CD4-positive, alpha-beta memory T cell (primary cell): ENCODE results near the gene TSPYL1. TPM values are rescaled to one million over a fixed set of nuclear protein-coding genes. Genes with fewer than 3 reads are reported as not detected.

ENCODE experiments used
- CTCF ChIA-PET: fragments of 350-600 bp; sonication (Branson Sonifier 250); formaldehyde crosslinking; loops from one replicate; lab custom pipeline; 2021; ENCODE audit warnings: inconsistent platforms; ENCODE audit not compliant: partially characterized antibody; lab: Charles Lee
- POLR2A ChIA-PET: fragments of 350-600 bp; sonication (Branson Sonifier 250); formaldehyde crosslinking; loops from one replicate; lab custom pipeline; 2021; ENCODE audit not compliant: partially characterized antibody; lab: Charles Lee
- DNase-seq, 5 donors: peaks; one replicate each; pipeline versions ENCODE4 v3.0.0 to v3.0.0-alpha.2; 2020 to 2022; ENCODE audit warnings: mixed read lengths in 1 of 5
- H3K27ac ChIP-seq: one replicate; pipeline ENCODE4 v1.7.0; 2013; ENCODE audit warnings: low read depth, low read length
- H3K27me3 ChIP-seq: 2 replicates; pipeline ENCODE4 v1.7.0; 2013; ENCODE audit warnings: mild to moderate bottlenecking, low read length, moderate library complexity; ENCODE audit not compliant: insufficient read depth
- H3K36me3 ChIP-seq: 2 replicates; pipeline ENCODE4 v1.7.0; 2013; ENCODE audit warnings: mild to moderate bottlenecking, low read length, moderate library complexity; ENCODE audit not compliant: insufficient read depth
- H3K4me1 ChIP-seq: 2 replicates; pipeline ENCODE4 v1.7.0; 2013; ENCODE audit warnings: mild to moderate bottlenecking, low read length, moderate library complexity; ENCODE audit not compliant: insufficient read depth
- H3K4me3 ChIP-seq, 2 donors: one replicate each; pipeline ENCODE4 v1.7.0; 2013; ENCODE audit warnings: low read length in 2 of 2, mild to moderate bottlenecking in 1 of 2
- H3K9me3 ChIP-seq, 2 donors: one replicate each; pipeline ENCODE4 v1.7.0; 2013; ENCODE audit warnings: low read length in 2 of 2, control low read depth in 1 of 2; ENCODE audit not compliant: control insufficient read depth in 1 of 2
- H3K27ac Mint-ChIP-seq, 7 donors: one replicate each; pipeline ENCODE4 v1.8.0; 2020 to 2021; ENCODE audit warnings: mixed read lengths in 7 of 7, mild to moderate bottlenecking in 6 of 7, inconsistent platforms in 3 of 7, moderate library complexity in 3 of 7
- H3K27me3 Mint-ChIP-seq, 2 donors: one replicate each; pipeline ENCODE4 v1.8.0; 2020 to 2021; ENCODE audit warnings: mixed read lengths in 2 of 2
- H3K36me3 Mint-ChIP-seq, 2 donors: one replicate each; pipeline ENCODE4 v1.8.0; 2020 to 2021; ENCODE audit warnings: mixed read lengths in 2 of 2, inconsistent platforms in 1 of 2, mild to moderate bottlenecking in 1 of 2
- H3K4me1 Mint-ChIP-seq, 4 donors: one replicate each; pipeline ENCODE4 v1.8.0; 2020 to 2021; ENCODE audit warnings: mixed read lengths in 4 of 4, mild to moderate bottlenecking in 1 of 4
- H3K4me3 Mint-ChIP-seq, 8 donors: one replicate each; pipeline ENCODE4 v1.8.0; 2020 to 2021; ENCODE audit warnings: mixed read lengths in 8 of 8, mild to moderate bottlenecking in 7 of 8, moderate library complexity in 6 of 8, inconsistent platforms in 3 of 8
- H3K9me3 Mint-ChIP-seq, 8 donors: one replicate each; pipeline ENCODE4 v1.8.0; 2020 to 2021; ENCODE audit warnings: mixed read lengths in 8 of 8, mild to moderate bottlenecking in 5 of 8, inconsistent platforms in 3 of 8, moderate library complexity in 1 of 8
- intact Hi-C: fragments of 100-400 bp; cut with micrococcal nuclease; formaldehyde crosslinking; loops from one replicate; pipeline ENCODE4 v1.15.1; 2023
- polyA plus RNA-seq, 2 donors: library from polyadenylated mRNA; unstranded; fragments of 300-500 nt; fragmentation: Illumina TruSeq; gene quantifications; one replicate each; pipeline ENCODE4 v1.2.3, GENCODE V29; 2021
- total RNA-seq, 2 experiments: library from RNA; stranded (reverse); gene quantifications; one replicate each; pipeline ENCODE4 v1.2.3, GENCODE V29; 2021

Gene TSPYL1
- total and polyA plus RNA-seq, 4 experiments from 2014 or later = 41.8 to 109 (median 84.4) TPM

DNA sequence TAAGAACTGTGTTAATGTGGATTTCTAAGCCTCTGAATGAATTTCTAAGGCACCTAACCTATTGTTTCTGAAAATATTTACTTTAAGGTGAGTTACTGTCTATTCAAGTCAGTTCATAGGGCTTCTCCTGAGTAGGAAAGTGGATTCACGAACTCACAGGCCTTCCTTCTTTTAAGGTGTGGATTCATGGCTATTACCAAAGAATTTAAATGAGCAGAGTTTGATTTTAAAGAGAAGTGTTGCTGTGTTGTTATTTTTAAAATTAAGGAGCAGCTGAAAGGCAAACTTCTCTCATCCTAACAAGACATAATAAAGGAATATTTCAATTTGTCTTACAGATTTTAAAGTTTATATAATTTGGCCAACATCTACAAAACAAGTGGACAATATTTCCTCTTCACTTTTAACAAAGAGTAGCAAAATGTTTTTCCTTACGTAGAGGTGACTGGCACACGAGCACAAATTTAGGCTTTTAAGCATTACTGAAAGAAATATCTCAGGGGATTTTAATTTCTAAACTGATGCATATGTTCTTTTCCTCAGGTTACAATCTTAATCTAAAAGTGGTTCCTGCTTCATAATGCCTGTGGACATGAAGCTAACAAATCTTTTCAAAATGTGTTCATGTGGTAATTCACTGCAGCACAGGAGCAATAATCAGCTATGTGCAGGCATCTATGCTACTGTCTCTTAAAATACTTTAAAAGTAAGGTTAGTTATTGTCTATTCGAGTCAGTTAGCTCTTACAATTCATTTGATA lies 25.3 kb downstream of the TSPYL1 start:
- peak overlapping the region; percentile 31 to 96 for H3K4me3 ChIP-seq
- Mint-ChIP-seq H3K9me3 (no peaks in the 10 kb centered on the region), H3K36me3 (peaks cover 2 to 8% of the 10 kb centered on the region in 2 donors), H3K4me1 (peaks cover 0 to 28% (median 13%) of the 10 kb centered on the region in 4 donors), H3K27ac (no peak overlapping the region), H3K4me3 (no peak overlapping the region), H3K27me3 (no peaks in the 10 kb centered on the region)
- intact Hi-C loops = loop anchor here (1.0 to 10.0 kb wide), 3 partner anchors 25 to 317 kb away; partner anchors contain the start of genes NT5DC1, RWDD1 and TSPYL1
- H3K9me3 ChIP-seq = no peaks in the 10 kb centered on the region
- DNase-seq = no peak
- H3K27ac ChIP-seq = peak overlapping the region; percentile 97
- ChIA-PET CTCF (interaction anchor here (1.0 to 5.3 kb wide), 6 partner anchors 15 to 318 kb away, joined by 3 to 28 read pairs (median 5); no protein-coding TSS in a partner anchor), POLR2A (interaction anchor here (0.7 to 4.6 kb wide), 11 partner anchors 13 to 317 kb away, joined by 3 to 79 read pairs (median 5); partner anchors contain the start of genes NT5DC1, RWDD1 and TSPYL1)
- no peaks in the 10 kb centered on the region for H3K27me3 ChIP-seq
- no peaks in the 10 kb centered on the region for H3K36me3 ChIP-seq
- peaks cover 45% of the 10 kb centered on the region for H3K4me1 ChIP-seq

DNA sequence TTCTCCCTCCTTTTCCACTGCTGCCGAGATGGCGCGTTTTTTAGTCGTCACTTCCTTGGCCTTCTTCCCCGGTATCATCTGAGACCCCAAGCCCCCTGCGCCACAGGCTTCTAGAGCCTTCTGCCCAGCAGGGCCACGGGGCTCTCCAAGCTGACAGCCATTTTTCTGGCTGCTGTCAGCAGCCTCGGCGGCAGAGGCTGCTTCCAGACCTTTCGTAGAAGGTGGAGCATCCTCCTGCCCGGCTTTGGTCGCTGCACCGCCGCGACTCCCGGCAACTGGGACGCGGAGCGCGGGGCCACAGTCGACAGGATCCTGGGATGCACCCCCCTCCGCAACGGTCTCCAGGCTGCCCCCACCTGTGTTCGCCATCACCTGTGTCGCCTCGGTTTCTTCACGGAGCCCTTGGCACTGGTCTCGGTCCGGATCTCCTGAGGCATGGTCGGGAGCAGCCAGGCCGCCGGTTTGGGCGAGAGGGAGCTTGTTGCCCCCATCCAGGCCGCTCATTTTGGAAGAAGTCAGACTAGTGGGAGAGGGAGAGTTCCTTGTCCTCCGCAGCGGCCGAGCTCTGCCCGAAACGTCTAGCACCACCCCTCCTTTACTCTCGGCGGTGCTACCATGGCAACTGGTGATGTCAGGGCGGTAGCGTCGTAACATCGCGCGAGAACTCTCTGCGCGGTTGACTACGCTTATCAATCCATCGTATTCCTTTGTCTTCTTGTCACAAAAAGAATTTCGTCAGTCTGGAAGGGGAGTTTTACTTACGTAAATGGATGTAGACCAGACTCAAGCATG lies 26.0 kb downstream of the TSPYL1 start, which contains the start of gene TSPYL4:
Gene TSPYL4, minus strand, starts transcription at position 571 of the 792 bp plus-strand sequence. Its CDS starts 67 bp downstream, at position 504.
- H3K27ac Mint-ChIP-seq = peak within 1 kb of the TSS in 1 of 7 donors; percentile 69
- H3K9me3 ChIP-seq = no peaks in the 10 kb centered on the region

DNA sequence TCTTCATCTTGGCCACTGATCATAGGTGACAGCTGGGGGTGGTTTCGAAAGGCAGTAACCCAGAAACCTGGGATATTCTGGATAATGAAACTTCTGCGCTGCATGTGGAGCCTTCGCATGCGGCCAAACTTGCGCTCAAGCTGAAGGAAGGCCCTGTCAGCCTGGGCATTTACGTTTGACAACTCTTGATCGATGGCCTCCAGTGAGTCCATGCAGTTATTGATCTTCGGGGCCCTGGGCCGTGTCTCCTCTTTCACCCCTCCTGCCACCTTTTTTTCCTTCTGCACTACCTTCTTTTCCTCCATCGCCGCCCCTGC lies 26.6 kb downstream of the TSPYL1 start:
- no peaks in the 10 kb centered on the region for H3K27me3 Mint-ChIP-seq
- ChIA-PET CTCF (interaction anchor here (0.7 to 5.3 kb wide), 4 partner anchors 14 to 37 kb away, joined by 3 to 28 read pairs (median 4); partner anchors contain the start of gene TSPYL1), POLR2A (interaction anchor here (1.0 to 4.6 kb wide), 7 partner anchors 9 to 428 kb away, joined by 3 to 79 read pairs (median 5); partner anchors contain the start of genes KPNA5, NT5DC1, RWDD1 and TSPYL1)
- intact Hi-C loops = loop anchor here (2.0 to 10.0 kb wide), 2 partner anchors 148 to 428 kb away; partner anchors contain the start of genes KPNA5 and NT5DC1
- no peak overlapping the region for H3K4me3 Mint-ChIP-seq
- no peaks in the 10 kb centered on the region for H3K36me3 ChIP-seq
- H3K27ac ChIP-seq = peak overlapping the region; percentile 97
- H3K9me3 Mint-ChIP-seq = no peaks in the 10 kb centered on the region
- no peaks in the 10 kb centered on the region for H3K9me3 ChIP-seq
- peaks cover 0 to 8% of the 10 kb centered on the region in 2 donors for H3K36me3 Mint-ChIP-seq
- no peak overlapping the region for H3K27ac Mint-ChIP-seq
- H3K4me1 Mint-ChIP-seq = peaks cover 9 to 37% (median 24%) of the 10 kb centered on the region in 4 donors
- peak overlapping the region; percentile 66 to 96 for H3K4me3 ChIP-seq
- H3K27me3 ChIP-seq = no peaks in the 10 kb centered on the region
- DNase-seq = no peak
- H3K4me1 ChIP-seq = peaks cover 45% of the 10 kb centered on the region

More for the DNA sequence above, 26.0 kb downstream of the TSPYL1 start, which contains the start of gene TSPYL4:
- ChIA-PET CTCF (interaction anchor here (0.7 to 5.3 kb wide), 6 partner anchors 14 to 281 kb away, joined by 3 to 28 read pairs (median 6); partner anchors contain the start of gene TSPYL1), POLR2A (interaction anchor here (0.7 to 4.6 kb wide), 13 partner anchors 10 to 428 kb away, joined by 3 to 79 read pairs (median 4); partner anchors contain the start of genes KPNA5, NT5DC1, RWDD1 and TSPYL1)
- DNase-seq = peak; percentile 91 to 96 (median 93)
- H3K4me1 Mint-ChIP-seq = peaks cover 3 to 32% (median 18%) of the 10 kb centered on the region in 4 donors
- no peaks in the 10 kb centered on the region for H3K9me3 Mint-ChIP-seq
- H3K4me3 Mint-ChIP-seq = no peak within 1 kb of the TSS
- peak within 1 kb of the TSS; percentile 66 to 96 for H3K4me3 ChIP-seq
- H3K4me1 ChIP-seq = peaks cover 45% of the 10 kb centered on the region
- peaks cover 0 to 8% of the 10 kb centered on the region in 2 donors for H3K36me3 Mint-ChIP-seq
- H3K27me3 Mint-ChIP-seq = no peaks in the 10 kb centered on the region
- H3K36me3 ChIP-seq = no peaks in the 10 kb centered on the region
- H3K27me3 ChIP-seq = no peaks in the 10 kb centered on the region
- peak within 1 kb of the TSS; percentile 97 for H3K27ac ChIP-seq
- intact Hi-C loops = loop anchor here (1.0 to 10.0 kb wide), 4 partner anchors 26 to 427 kb away; partner anchors contain the start of genes KPNA5, NT5DC1, RWDD1 and TSPYL1

DNA sequence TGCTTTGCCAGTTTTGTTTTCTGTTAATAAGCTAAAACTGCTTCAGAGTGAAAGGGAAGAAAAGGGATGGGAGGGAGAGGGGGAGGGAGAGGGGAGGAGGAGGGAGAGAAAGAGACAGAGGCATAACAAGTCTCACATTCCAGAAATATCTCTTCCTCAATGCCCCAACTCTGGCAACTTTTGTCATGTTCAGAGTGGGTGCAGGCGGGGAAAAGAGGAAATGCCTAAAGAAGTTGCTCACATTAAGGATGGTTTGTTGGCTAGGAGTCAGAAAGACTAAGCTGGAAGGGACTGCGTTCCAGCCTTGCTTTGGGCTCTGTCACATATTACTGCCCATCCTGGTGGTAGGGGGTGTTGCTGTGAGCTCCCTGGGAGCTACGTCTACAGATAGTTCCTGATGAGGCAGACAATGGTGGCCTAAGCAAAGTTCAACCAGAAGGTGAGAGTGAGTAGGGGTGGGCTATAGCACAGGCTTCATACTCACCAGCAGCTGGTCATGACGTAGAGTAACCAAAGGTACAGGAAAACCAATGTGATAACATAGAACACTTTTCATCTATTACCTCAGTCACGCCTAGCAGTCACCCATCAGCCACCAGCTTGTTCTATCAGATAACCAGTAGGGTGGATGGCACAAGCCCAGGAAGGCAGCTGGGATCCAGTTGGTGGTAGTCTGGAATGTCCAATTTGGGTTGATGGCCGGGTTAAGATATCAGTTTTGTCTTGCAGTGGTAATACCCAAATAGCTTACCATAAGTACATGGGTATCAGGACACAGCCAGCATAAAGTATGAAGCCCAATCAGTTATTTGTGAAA lies 28.0 kb downstream of the TSPYL1 start:
- no peak for DNase-seq
- H3K9me3 ChIP-seq = no peaks in the 10 kb centered on the region
- H3K27ac Mint-ChIP-seq = peak overlapping the region in 5 of 7 donors; percentile 26 to 85 (median 74)
- intact Hi-C loops = loop anchor here (2.0 to 10.0 kb wide), 2 partner anchors 147 to 429 kb away; partner anchors contain the start of genes KPNA5 and NT5DC1
- ChIA-PET CTCF (interaction anchor here (0.8 to 5.3 kb wide), 3 partner anchors 18 to 36 kb away, joined by 3 to 28 read pairs (median 5); no protein-coding TSS in a partner anchor), POLR2A (interaction anchor here (4.6 kb wide), 1 partner anchor 27 kb away, joined by 79 read pairs; the partner anchor contains the start of gene TSPYL1)
- H3K4me3 ChIP-seq = no peak overlapping the region
- peaks cover 0 to 8% of the 10 kb centered on the region in 2 donors for H3K36me3 Mint-ChIP-seq
- no peaks in the 10 kb centered on the region for H3K36me3 ChIP-seq
- H3K9me3 Mint-ChIP-seq = no peaks in the 10 kb centered on the region
- H3K4me1 ChIP-seq = peaks cover 45% of the 10 kb centered on the region
- H3K4me1 Mint-ChIP-seq = peaks cover 12 to 38% (median 26%) of the 10 kb centered on the region in 4 donors
- peak overlapping the region in 5 of 8 donors; percentile 56 to 78 (median 64) for H3K4me3 Mint-ChIP-seq
- H3K27me3 Mint-ChIP-seq = no peaks in the 10 kb centered on the region
- no peaks in the 10 kb centered on the region for H3K27me3 ChIP-seq
- peak overlapping the region; percentile 97 for H3K27ac ChIP-seq

DNA sequence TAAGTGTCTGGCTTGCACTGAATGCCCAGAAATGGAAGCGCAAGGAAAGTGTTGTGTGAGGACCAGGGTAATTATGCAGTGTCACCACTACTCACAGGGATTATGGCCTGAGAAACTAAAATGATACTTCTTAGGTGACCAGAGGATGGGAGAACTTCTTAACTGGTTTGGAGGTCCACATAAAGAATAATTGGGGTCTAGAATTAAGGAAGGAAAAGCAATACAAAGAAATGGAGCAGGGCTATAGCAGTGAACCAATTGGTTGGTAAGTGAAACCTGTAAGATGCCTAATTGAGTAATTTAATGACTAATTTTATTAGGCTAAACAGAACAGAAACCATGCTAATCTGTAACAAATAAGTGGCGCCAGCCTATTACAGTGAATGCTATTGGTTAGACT lies 31.2 kb downstream of the TSPYL1 start:
- Histone ChIP-seq H3K27ac (no peak overlapping the region), H3K27me3 (no peaks in the 10 kb centered on the region), H3K4me1 (peaks cover 39% of the 10 kb centered on the region), H3K36me3 (no peaks in the 10 kb centered on the region), H3K9me3 (no peaks in the 10 kb centered on the region), H3K4me3 (no peak overlapping the region)
- H3K4me1 Mint-ChIP-seq = peaks cover 12 to 38% (median 26%) of the 10 kb centered on the region in 4 donors
- peak overlapping the region; percentile 10 to 73 (median 59) for H3K27ac Mint-ChIP-seq
- peak overlapping the region in 1 of 8 donors; percentile 4 for H3K4me3 Mint-ChIP-seq
- H3K36me3 Mint-ChIP-seq = peaks cover 7 to 17% of the 10 kb centered on the region in 2 donors
- CTCF ChIA-PET = no interaction called here
- intact Hi-C loops = no loop called here
- no peaks in the 10 kb centered on the region for H3K27me3 Mint-ChIP-seq
- no peaks in the 10 kb centered on the region for H3K9me3 Mint-ChIP-seq
- no peak for DNase-seq
- POLR2A ChIA-PET = no interaction called here

DNA sequence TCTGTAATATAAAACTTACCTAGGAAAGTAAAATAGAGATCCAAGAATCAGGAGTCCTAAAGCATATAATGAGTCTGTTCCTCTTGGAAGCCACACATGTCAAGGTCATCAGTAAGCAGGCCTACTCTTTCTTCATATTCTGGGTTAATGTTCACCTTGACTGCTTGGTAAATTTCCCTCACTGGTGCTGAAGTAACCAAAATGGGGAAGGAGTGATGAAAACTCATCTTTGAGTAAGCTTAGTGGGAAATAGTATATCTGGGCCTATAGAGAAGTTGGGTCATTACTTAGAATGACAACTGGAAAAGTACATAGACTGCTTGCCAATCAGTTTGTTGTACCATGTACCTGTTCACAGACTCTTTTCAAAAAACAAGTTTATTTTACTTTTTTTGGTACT lies 32.4 kb downstream of the TSPYL1 start:
- no peaks in the 10 kb centered on the region for H3K27me3 Mint-ChIP-seq
- intact Hi-C loops = no loop called here
- H3K4me3 Mint-ChIP-seq = no peak overlapping the region
- Histone ChIP-seq H3K4me3 (no peak overlapping the region), H3K36me3 (no peaks in the 10 kb centered on the region), H3K27me3 (no peaks in the 10 kb centered on the region), H3K27ac (no peak overlapping the region), H3K9me3 (no peaks in the 10 kb centered on the region), H3K4me1 (peaks cover 28% of the 10 kb centered on the region)
- H3K27ac Mint-ChIP-seq = peak overlapping the region in 2 of 7 donors; percentile 59 to 86
- H3K4me1 Mint-ChIP-seq = peaks cover 12 to 34% (median 24%) of the 10 kb centered on the region in 4 donors
- no peak for DNase-seq
- no peaks in the 10 kb centered on the region for H3K9me3 Mint-ChIP-seq
- H3K36me3 Mint-ChIP-seq = peaks cover 7 to 24% of the 10 kb centered on the region in 2 donors
- ChIA-PET POLR2A (interaction anchor here (1.0 kb wide), 1 partner anchor 32 kb away, joined by 3 read pairs; the partner anchor contains the start of gene TSPYL1), CTCF (interaction anchor here (0.9 to 1.2 kb wide), 2 partner anchors 21 to 41 kb away, joined by 3 to 4 read pairs; no protein-coding TSS in a partner anchor)
